B cell (primary cell): Measurements from ENCODE around the gene INSR. TPM values are rescaled to one million over a fixed set of nuclear protein-coding genes. Genes with fewer than 3 reads are reported as not detected.
A peak's percentile ranks its signal among the peaks of the same experiment; 100 is the strongest.

Experiments
- ATAC-seq: fragments of 200-7000 bp; cut with Tn5 transposase; one replicate; pipeline ENCODE4 v1.10.0; 2021; ENCODE audit warnings: low read depth, mild to moderate bottlenecking, moderate number of reproducible peaks, moderate library complexity
- CTCF ChIA-PET: fragments of 350-600 bp; sonication (Branson Sonifier 250); formaldehyde crosslinking; loops from one replicate; lab custom pipeline; 2021; ENCODE audit warnings: antibody characterized with exemption, inconsistent platforms; lab: Charles Lee
- POLR2A ChIA-PET: fragments of 350-600 bp; sonication (Branson Sonifier 250); formaldehyde crosslinking; loops from one replicate; lab custom pipeline; 2021; ENCODE audit warnings: antibody characterized with exemption; lab: Charles Lee
- DNase-seq: peaks from one replicate; pipeline ENCODE4 v3.0.0; 2013
- H2AFZ ChIP-seq: 2 replicates; pipeline ENCODE4 v1.6.1; 2012; ENCODE audit warnings: mild to moderate bottlenecking, low read depth, low read length; ENCODE audit not compliant: insufficient read depth, poor library complexity, severe bottlenecking
- H3K27ac ChIP-seq, 2 donors: 1 replicate in 1 of 2; 2 replicates in 1 of 2; pipeline ENCODE4 v1.5.1; 2012 to 2013; ENCODE audit warnings: low read length in 2 of 2, mild to moderate bottlenecking in 2 of 2, moderate library complexity in 1 of 2
- H3K27me3 ChIP-seq, 4 experiments: fragments of 200-600 bp in 1 of 4; sonication (generic) in 1 of 4; replicated peaks in 1 of 4; 1 replicate in 2 of 4; 2 replicates in 2 of 4; pipeline versions ENCODE4 v1.6.1 to v1.7.0; 2013 to 2016; ENCODE audit warnings: low read length in 3 of 4, mild to moderate bottlenecking in 2 of 4, mixed read lengths in 1 of 4, moderate library complexity in 1 of 4; ENCODE audit not compliant: insufficient read depth in 4 of 4, control insufficient read depth in 3 of 4; ENCODE audit errors: control extremely low read depth in 1 of 4
- H3K36me3 ChIP-seq, 2 experiments: replicated peaks in 1 of 2; 1 replicate in 1 of 2; 2 replicates in 1 of 2; pipeline versions ENCODE4 v1.6.1 to v1.7.1; 2013; ENCODE audit warnings: low read length in 1 of 2; ENCODE audit not compliant: insufficient read depth in 2 of 2, control insufficient read depth in 1 of 2; ENCODE audit errors: control extremely low read depth in 1 of 2, extremely low read depth in 1 of 2
- H3K4me1 ChIP-seq, 2 donors: fragments of 200-600 bp in 1 of 2; sonication (generic) in 1 of 2; 1 replicate in 1 of 2; 2 replicates in 1 of 2; pipeline versions ENCODE4 v1.5.1 to v1.6.1; 2013 to 2017; ENCODE audit warnings: low read length in 2 of 2; ENCODE audit not compliant: control insufficient read depth in 2 of 2, insufficient read depth in 2 of 2
- H3K4me2 ChIP-seq: replicated peaks from 2 replicates; pipeline ENCODE3; 2012; ENCODE audit warnings: mild to moderate bottlenecking, low read depth, low read length; ENCODE audit not compliant: poor library complexity, severe bottlenecking
- H3K4me3 ChIP-seq, 5 experiments: fragments of 200-600 bp in 1 of 5; sonication (generic) in 1 of 5; 1 replicate in 3 of 5; 2 replicates in 2 of 5; pipeline versions ENCODE4 v1.5.1 to v1.7.0; 2011 to 2016; ENCODE audit warnings: low read length in 4 of 5, mild to moderate bottlenecking in 4 of 5, low read depth in 2 of 5, control low read depth in 1 of 5, moderate library complexity in 1 of 5; ENCODE audit not compliant: insufficient read depth in 1 of 5; ENCODE audit errors: control extremely low read depth in 1 of 5, extremely low read depth in 1 of 5
- H3K79me2 ChIP-seq: fragments of 200-600 bp; sonication (generic); one replicate; pipeline ENCODE4 v1.6.0; 2016; ENCODE audit warnings: low read length; ENCODE audit not compliant: control insufficient read depth, insufficient read depth
- H3K9ac ChIP-seq: fragments of 200-600 bp; sonication (generic); 2 replicates; pipeline ENCODE4 v1.6.1; 2017; ENCODE audit warnings: mild to moderate bottlenecking, low read length, moderate library complexity
- H3K9me3 ChIP-seq, 3 donors: one replicate each; pipeline versions ENCODE4 v1.6.1 to v1.7.1; 2013; ENCODE audit warnings: low read length in 2 of 3; ENCODE audit not compliant: control insufficient read depth in 2 of 3, insufficient read depth in 1 of 3; ENCODE audit errors: control extremely low read depth in 1 of 3
- H4K20me1 ChIP-seq: 2 replicates; pipeline ENCODE4 v1.6.0; 2012; ENCODE audit warnings: mild to moderate bottlenecking, low read length; ENCODE audit not compliant: insufficient read depth, control insufficient read depth, poor library complexity, severe bottlenecking
- H3K27ac Mint-ChIP-seq: one replicate; pipeline ENCODE4 v1.8.0; 2021; ENCODE audit warnings: mixed read lengths
- H3K27me3 Mint-ChIP-seq: one replicate; pipeline ENCODE4 v1.8.0; 2021; ENCODE audit warnings: mixed read lengths
- H3K4me1 Mint-ChIP-seq: one replicate; pipeline ENCODE4 v1.8.0; 2021; ENCODE audit warnings: mixed read lengths
- H3K4me3 Mint-ChIP-seq: one replicate; pipeline ENCODE4 v1.8.0; 2021; ENCODE audit warnings: mixed read lengths
- H3K9me3 Mint-ChIP-seq: one replicate; pipeline ENCODE4 v1.8.0; 2022; ENCODE audit warnings: mixed read lengths; ENCODE audit not compliant: insufficient read depth
- CTCF ChIP-seq: fragments of 200-600 bp; IDR thresholded peaks from one replicate; pipeline ENCODE4 v1.8.0; 2022; ENCODE audit warnings: antibody characterized with exemption, mild to moderate bottlenecking
- EZH2 ChIP-seq: IDR thresholded peaks from 2 replicates; pipeline ENCODE4 v1.6.1; 2012; ENCODE audit warnings: borderline replicate concordance, low read depth, mild to moderate bottlenecking, moderate library complexity, low read length; ENCODE audit not compliant: insufficient read depth, poor library complexity, severe bottlenecking
- WGBS: methylation state at CpG from one replicate; pipeline ENCODE4 v1.1.5; 2013; ENCODE audit warnings: missing lambda C conversion rate; ENCODE audit not compliant: insufficient coverage; 5-methylcytosine and 5-hydroxymethylcytosine counted together
- intact Hi-C: fragments of 100-400 bp; cut with micrococcal nuclease; formaldehyde crosslinking; loops from one replicate; pipeline ENCODE4 v1.10.0; 2022
- polyA plus RNA-seq: library from polyadenylated mRNA; depleted of rRNA; stranded (reverse); fragments of >200 nt; gene quantifications from 2 replicates; pipeline ENCODE4 v1.2.3, GENCODE V29; 2012
- total RNA-seq, 2 donors: library from RNA; stranded (reverse); fragments of 120-200 nt in 1 of 2; gene quantifications; 1 replicate in 1 of 2; 2 replicates in 1 of 2; pipeline versions ENCODE4 v1.2.3 to v1.2.4, GENCODE V29; 2013 to 2022

INSR gene
- total and polyA plus RNA-seq, 2 donors (not counting 1 experiment from before 2014, with no cell fraction given): 1.4 to 6.3 TPM

GRCh38 chr19:7326105-7326877 is 32.1 kb upstream of the INSR start:
- Histone ChIP-seq H3K36me3 (no peaks in the 10 kb centered on the region), H3K4me1 (peaks cover 8% of the 10 kb centered on the region in 2 donors), H4K20me1 (no peaks in the 10 kb centered on the region), H3K79me2 (peaks cover 8% of the 10 kb centered on the region), H3K27ac (no peak overlapping the region), H3K4me3 (no peak overlapping the region), H3K4me2 (no peak overlapping the region), H3K27me3 (no peaks in the 10 kb centered on the region), H3K9ac (no peak overlapping the region), H3K9me3 (peaks cover 0 to 12% (median 3%) of the 10 kb centered on the region in 3 donors), H2AFZ (no peak overlapping the region)
- DNase-seq: peak; percentile 51
- TF ChIP-seq CTCF: peak; percentile 22
- no peak for TF ChIP-seq EZH2
- H3K4me3 Mint-ChIP-seq: no peak overlapping the region
- peaks cover 5% of the 10 kb centered on the region for H3K4me1 Mint-ChIP-seq
- ChIA-PET POLR2A (interaction anchor here (0.7 kb wide), 1 partner anchor 127 kb away, joined by 3 read pairs; no protein-coding TSS in a partner anchor), CTCF (interaction anchor here (0.6 to 6.7 kb wide), 18 partner anchors 13 to 1486 kb away, joined by 3 to 175 read pairs (median 4); partner anchors contain the start of gene FUT6)
- intact Hi-C loops: loop anchor here (1.0 kb wide), 1 partner anchor 177 kb away; no protein-coding TSS in a partner anchor
- H3K27ac Mint-ChIP-seq: no peak overlapping the region
- no peak for ATAC-seq
- 76% methylated on average over 3 of the region's 10 CpGs for WGBS
- H3K9me3 Mint-ChIP-seq: peaks cover 6% of the 10 kb centered on the region
- no peaks in the 10 kb centered on the region for H3K27me3 Mint-ChIP-seq

GRCh38 chr19:7318176-7318575 is 24.0 kb upstream of the INSR start:
- POLR2A ChIA-PET: interaction anchor here (0.6 kb wide), 1 partner anchor 942 kb away, joined by 3 read pairs; no protein-coding TSS in a partner anchor
- CTCF ChIA-PET: interaction anchor here (0.6 kb wide), 1 partner anchor 166 kb away, joined by 4 read pairs; no protein-coding TSS in a partner anchor
- Histone ChIP-seq H3K36me3 (no peaks in the 10 kb centered on the region), H3K27ac (no peak overlapping the region), H3K4me1 (no peaks in the 10 kb centered on the region), H2AFZ (no peak overlapping the region), H3K27me3 (no peaks in the 10 kb centered on the region), H3K4me3 (no peak overlapping the region), H3K79me2 (no peaks in the 10 kb centered on the region), H3K9me3 (peaks cover 0 to 4% (median 0%) of the 10 kb centered on the region in 3 donors), H3K9ac (no peak overlapping the region), H4K20me1 (no peaks in the 10 kb centered on the region), H3K4me2 (no peak overlapping the region)
- Mint-ChIP-seq H3K4me1 (no peaks in the 10 kb centered on the region), H3K27me3 (no peaks in the 10 kb centered on the region), H3K27ac (no peak overlapping the region), H3K4me3 (no peak overlapping the region), H3K9me3 (peaks cover 2% of the 10 kb centered on the region)
- intact Hi-C loops: no loop called here
- DNase-seq (no peak), ATAC-seq (no peak)
- no CpG with 5 or more reads among the region's 2 CpGs for WGBS
- no peak for TF ChIP-seq CTCF
- TF ChIP-seq EZH2: no peak
